H7 (cell line): ENCODE measurements around the gene KATNAL1. TPM values are rescaled to one million over a fixed set of nuclear protein-coding genes. Genes with fewer than 3 reads are reported as not detected.
A peak's percentile ranks its signal among the peaks of the same experiment; 100 is the strongest.

Experiments used
- DNase-seq: peaks from one replicate; pipeline ENCODE4 v3.0.0; 2012
- H3K27me3 ChIP-seq: 2 replicates; pipeline ENCODE4 v1.6.0; 2011; ENCODE audit warnings: mild to moderate bottlenecking, low read length; ENCODE audit not compliant: control insufficient read depth, insufficient read depth
- H3K36me3 ChIP-seq: replicated peaks from 2 replicates; pipeline ENCODE4 v1.5.1; 2011; ENCODE audit warnings: low read length; ENCODE audit not compliant: control insufficient read depth, insufficient read depth
- H3K4me3 ChIP-seq: 2 replicates; pipeline ENCODE4 v1.5.1; 2011; ENCODE audit warnings: low read depth, mild to moderate bottlenecking, control low read depth, low read length, moderate library complexity; ENCODE audit not compliant: insufficient read depth
- total RNA-seq: library from RNA; depleted of rRNA; stranded (reverse); fragments of >200 nt; shearing (Covaris generic); gene quantifications from 2 replicates; pipeline ENCODE4 v1.2.3, GENCODE V29; 2014

The KATNAL1 gene
- total RNA-seq, 1 experiment from 2014 or later = 12.1 TPM

DNA sequence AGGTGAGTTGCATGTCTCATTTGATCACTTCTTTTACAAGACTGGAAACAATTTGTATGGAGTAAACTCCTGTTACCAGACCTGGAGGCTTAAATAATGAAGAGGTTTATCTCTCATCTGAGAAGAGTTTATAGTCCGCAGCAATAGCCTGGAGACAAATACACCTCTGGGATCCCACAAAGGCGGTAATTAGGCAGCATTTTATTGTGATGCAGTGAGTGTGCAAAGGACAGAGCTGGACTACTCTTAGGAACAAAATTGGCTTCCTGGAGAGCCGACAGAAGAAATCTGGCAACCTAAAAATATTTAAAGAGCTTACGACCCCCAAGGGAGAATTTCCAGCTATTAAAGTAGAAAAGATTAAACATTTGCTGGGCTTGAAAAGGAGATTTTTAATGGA, 11.8 kb upstream of the KATNAL1 start:
- no peak for DNase-seq
- H3K27me3 ChIP-seq = no peaks in the 10 kb centered on the region
- H3K4me3 ChIP-seq = no peak overlapping the region
- H3K36me3 ChIP-seq = no peaks in the 10 kb centered on the region

- no peaks in the 10 kb centered on the region for H3K36me3 ChIP-seq
- no peak for DNase-seq
- H3K27me3 ChIP-seq = no peaks in the 10 kb centered on the region
- no peak overlapping the region for H3K4me3 ChIP-seq
Measured at GRCh38 chr13:30318026-30318425, 10.7 kb upstream of the KATNAL1 start.

- DNase-seq = no peak
- no peak overlapping the region for H3K4me3 ChIP-seq
Measured at GRCh38 chr13:30314562-30314961, 7.2 kb upstream of the KATNAL1 start.

DNA sequence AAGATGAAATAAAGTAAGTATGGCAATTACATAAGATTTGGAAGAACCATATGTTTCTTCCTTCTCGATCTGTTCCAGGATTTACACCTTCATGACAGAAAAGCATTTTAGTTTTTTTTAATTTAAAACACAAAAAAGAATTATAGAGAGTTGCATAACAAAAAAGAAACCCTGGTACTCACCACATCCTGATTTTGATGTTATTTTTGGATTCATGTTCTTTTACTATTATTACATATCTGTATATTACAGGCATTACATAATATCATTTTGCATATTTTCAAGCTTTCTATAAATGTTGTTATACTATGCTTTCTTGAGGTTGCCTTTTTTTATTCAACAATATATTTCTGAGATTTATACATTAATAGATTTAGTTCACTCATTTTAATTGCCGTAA, 6.7 kb upstream of the KATNAL1 start:
- no peaks in the 10 kb centered on the region for H3K27me3 ChIP-seq
- no peak for DNase-seq
- H3K36me3 ChIP-seq = no peaks in the 10 kb centered on the region
- H3K4me3 ChIP-seq = no peak overlapping the region

More at GRCh38 chr13:30314562-30314961, 7.2 kb upstream of the KATNAL1 start:
- no peaks in the 10 kb centered on the region for H3K27me3 ChIP-seq
- H3K36me3 ChIP-seq = no peaks in the 10 kb centered on the region

DNA sequence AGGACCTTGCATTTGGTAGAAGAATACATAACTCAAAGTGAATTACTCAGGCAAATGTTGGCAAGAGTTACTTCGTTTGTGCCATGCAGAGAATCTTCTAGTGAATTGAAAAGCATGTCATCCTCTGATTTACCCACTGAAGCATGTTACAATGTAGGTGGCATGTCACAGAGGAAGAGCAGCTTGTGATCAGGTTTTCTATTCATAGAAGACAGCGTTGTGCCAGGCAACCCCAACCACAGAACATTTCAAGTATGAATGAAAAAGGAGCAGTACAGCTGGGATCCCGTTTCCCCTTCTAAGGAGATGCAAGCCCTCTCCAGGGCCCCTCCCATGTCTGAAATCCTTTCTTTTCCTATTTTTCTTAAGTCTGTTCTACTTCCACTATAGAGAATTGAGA, 6.0 kb upstream of the KATNAL1 start:
- Histone ChIP-seq H3K4me3 (no peak overlapping the region), H3K36me3 (no peaks in the 10 kb centered on the region), H3K27me3 (no peaks in the 10 kb centered on the region)
- no peak for DNase-seq

- DNase-seq = no peak
- no peak overlapping the region for H3K4me3 ChIP-seq
- no peaks in the 10 kb centered on the region for H3K36me3 ChIP-seq
- H3K27me3 ChIP-seq = no peaks in the 10 kb centered on the region
Measured at GRCh38 chr13:30312904-30313303, 5.6 kb upstream of the KATNAL1 start.

- no peaks in the 10 kb centered on the region for H3K36me3 ChIP-seq
- no peaks in the 10 kb centered on the region for H3K27me3 ChIP-seq
- no peak for DNase-seq
- no peak overlapping the region for H3K4me3 ChIP-seq
Measured at GRCh38 chr13:30308548-30308947, 1.2 kb upstream of the KATNAL1 start.

DNA sequence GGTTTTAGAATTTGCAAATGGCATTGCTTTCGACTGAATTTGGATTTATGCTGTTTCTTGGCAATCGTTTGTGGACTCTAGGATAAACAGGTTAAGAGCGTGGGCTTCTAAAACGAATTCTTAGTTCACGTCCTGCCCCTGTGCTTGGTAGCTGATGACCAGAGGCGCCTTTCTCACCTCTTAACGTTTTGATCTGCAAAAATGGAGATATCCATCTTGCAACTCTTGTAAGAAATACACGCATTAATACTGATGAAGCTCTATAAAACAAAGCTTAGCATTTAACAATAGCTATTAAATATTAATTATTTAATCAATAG, 580 bp upstream of the KATNAL1 start:
- no peak for DNase-seq
- H3K36me3 ChIP-seq = no peaks in the 10 kb centered on the region
- no peaks in the 10 kb centered on the region for H3K27me3 ChIP-seq
- peak overlapping the region; percentile 87 for H3K4me3 ChIP-seq

GRCh38 chr13:30306762-30307193, 573 bp downstream of the KATNAL1 start:
- H3K4me3 ChIP-seq = peak overlapping the region; percentile 87

DNA sequence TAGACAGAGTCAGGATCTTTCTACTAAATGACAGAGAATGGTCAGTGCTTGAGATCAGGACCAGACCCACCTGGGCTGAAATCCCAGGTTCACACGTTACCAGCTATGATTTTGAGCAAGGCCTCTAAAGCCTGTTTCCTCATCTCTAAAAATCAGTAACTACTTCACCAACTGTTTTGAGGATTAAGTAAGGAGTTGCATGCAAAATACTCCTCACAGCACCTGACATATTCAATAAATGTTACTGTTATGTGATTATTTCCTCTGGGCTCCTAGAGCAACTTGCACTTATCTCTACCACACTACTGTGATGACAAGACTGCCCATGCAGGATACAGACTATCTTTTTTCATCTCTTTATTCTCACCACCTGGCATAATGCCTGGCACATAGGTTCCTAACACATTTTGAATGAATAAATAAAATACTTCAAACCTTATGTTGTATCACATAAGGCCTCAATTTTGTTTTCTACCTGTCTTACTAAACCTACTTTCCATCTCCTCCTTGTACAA, 1.8 kb downstream of the KATNAL1 start:
- DNase-seq = no peak
- no peak overlapping the region for H3K4me3 ChIP-seq
- no peaks in the 10 kb centered on the region for H3K36me3 ChIP-seq
- no peaks in the 10 kb centered on the region for H3K27me3 ChIP-seq

More at GRCh38 chr13:30306762-30307193, 573 bp downstream of the KATNAL1 start:
- H3K36me3 ChIP-seq = no peaks in the 10 kb centered on the region
- peak; percentile 93 for DNase-seq
- no peaks in the 10 kb centered on the region for H3K27me3 ChIP-seq

GRCh38 chr13:30303269-30303668, 4.1 kb downstream of the KATNAL1 start:
- no peaks in the 10 kb centered on the region for H3K27me3 ChIP-seq
- no peak overlapping the region for H3K4me3 ChIP-seq
- no peaks in the 10 kb centered on the region for H3K36me3 ChIP-seq
- no peak for DNase-seq

- Histone ChIP-seq H3K36me3 (no peaks in the 10 kb centered on the region), H3K4me3 (no peak overlapping the region), H3K27me3 (no peaks in the 10 kb centered on the region)
- DNase-seq = no peak
Measured at GRCh38 chr13:30301827-30302226, 5.5 kb downstream of the KATNAL1 start.

GRCh38 chr13:30300596-30300995, 6.8 kb downstream of the KATNAL1 start:
- no peak for DNase-seq
- Histone ChIP-seq H3K36me3 (no peaks in the 10 kb centered on the region), H3K4me3 (no peak overlapping the region), H3K27me3 (no peaks in the 10 kb centered on the region)

GRCh38 chr13:30299786-30300185, 7.6 kb downstream of the KATNAL1 start:
- no peak for DNase-seq
- Histone ChIP-seq H3K36me3 (no peaks in the 10 kb centered on the region), H3K27me3 (no peaks in the 10 kb centered on the region), H3K4me3 (no peak overlapping the region)

DNA sequence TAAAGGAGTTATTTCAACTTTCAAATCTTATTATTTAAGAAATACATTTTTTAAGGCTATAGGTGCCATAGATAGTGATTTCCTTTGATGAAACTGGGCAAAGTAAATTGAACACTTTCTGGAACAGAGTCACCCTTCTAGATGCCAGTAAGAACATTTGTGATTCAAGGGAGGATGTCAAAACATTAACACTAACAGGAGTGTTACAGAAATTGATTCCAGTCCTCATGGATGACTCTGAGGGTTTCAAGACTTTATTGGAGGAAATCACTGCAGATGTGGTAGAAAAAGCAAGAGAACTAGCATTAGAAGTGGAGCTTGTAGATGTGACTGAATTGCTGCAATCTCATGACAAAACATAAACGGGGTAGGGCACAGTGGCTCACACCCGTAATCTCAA, 12.2 kb downstream of the KATNAL1 start:
- no peaks in the 10 kb centered on the region for H3K36me3 ChIP-seq
- no peaks in the 10 kb centered on the region for H3K27me3 ChIP-seq
- DNase-seq = no peak
- no peak overlapping the region for H3K4me3 ChIP-seq

DNA sequence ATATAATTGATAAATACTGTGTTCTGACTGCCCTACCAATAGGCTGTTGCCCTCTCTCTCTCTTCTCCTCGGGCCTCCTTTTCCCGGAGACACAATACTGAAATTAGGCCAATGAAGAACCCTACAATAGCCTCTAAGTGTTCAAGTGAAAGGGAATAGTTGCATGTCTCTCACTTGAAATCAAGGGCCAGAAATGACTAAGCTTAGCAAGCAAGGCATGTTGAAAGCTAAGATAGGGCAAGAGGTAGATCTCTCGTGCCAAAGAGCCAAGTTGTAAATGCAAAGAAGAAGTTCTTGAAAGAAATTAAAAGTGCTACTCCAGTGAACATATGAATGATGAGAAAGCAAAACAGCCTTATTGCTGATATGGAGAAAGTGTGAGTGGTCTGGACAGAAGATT, 13.3 kb downstream of the KATNAL1 start:
- no peaks in the 10 kb centered on the region for H3K27me3 ChIP-seq
- H3K4me3 ChIP-seq = no peak overlapping the region
- no peaks in the 10 kb centered on the region for H3K36me3 ChIP-seq
- no peak for DNase-seq
